GM23248 (cell line): ENCODE results near the gene HLCS.

Experiments
- EZH2 ChIP-seq: fragments of 200-600 bp; sonication (generic); IDR thresholded peaks from 2 replicates; pipeline ENCODE4 v1.6.1; 2018; ENCODE audit warnings: antibody characterized with exemption, mild to moderate bottlenecking; ENCODE audit not compliant: insufficient read depth, poor library complexity, severe bottlenecking
- EZH2phosphoT487 ChIP-seq: fragments of 200-600 bp; sonication (generic); IDR thresholded peaks from 2 replicates; pipeline ENCODE4 v1.6.1; 2018; ENCODE audit warnings: antibody characterized with exemption, moderate library complexity, mild to moderate bottlenecking, low read depth; ENCODE audit not compliant: insufficient read depth

GRCh38 chr21:36839123-36839522 is 127.3 kb downstream of the HLCS start:
- no peak for TF ChIP-seq EZH2phosphoT487
- no peak for TF ChIP-seq EZH2
